Measurements from ENCODE around the gene LEF1. TPM values are rescaled to one million over a fixed set of nuclear protein-coding genes. Genes with fewer than 3 reads are reported as not detected.

The LEF1 gene
- total RNA-seq, 1 donor from 2014 or later, result 1.1 TPM

DNA sequence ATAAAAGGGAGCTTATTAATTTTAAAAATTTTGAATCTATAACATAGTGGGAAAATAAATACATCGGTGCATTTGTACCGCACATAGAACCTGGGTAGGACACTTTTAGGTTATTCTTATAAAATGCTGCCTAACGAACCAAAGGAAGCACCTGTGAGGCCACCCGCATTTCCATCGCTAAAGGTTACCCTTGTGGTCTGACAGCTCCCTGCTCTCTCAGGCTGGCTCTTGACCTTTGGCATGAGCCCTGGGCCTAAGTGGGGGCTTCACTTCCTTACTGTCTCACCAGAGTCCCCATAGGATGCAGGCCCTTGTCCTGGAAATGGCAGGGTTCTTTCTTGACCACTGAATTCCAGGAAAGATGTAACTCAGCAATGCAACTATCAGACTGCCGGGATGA, 133.0 kb downstream of the LEF1 start:
- Mint-ChIP-seq H3K27me3 (no peaks in the 10 kb centered on the region), H3K4me3 (no peak overlapping the region), H3K36me3 (ENCODE audit: low read depth) (peaks cover 39% of the 10 kb centered on the region), H3K9me3 (no peaks in the 10 kb centered on the region), H3K27ac (no peak overlapping the region), H3K4me1 (peaks cover 12% of the 10 kb centered on the region)
- POLR2A ChIA-PET, result no interaction called here
- ATAC-seq (ENCODE audit: low read depth) (no peak), DNase-seq (no peak)
- TF ChIP-seq CTCF (IDR thresholded peaks at IDR 0.05), result no peak
- intact Hi-C loops (cut with micrococcal nuclease), result no loop called here
- CTCF ChIA-PET, result interaction anchor here (0.6 to 1.8 kb wide), 2 partner anchors 16 to 306 kb away, joined by 4 to 8 read pairs; no protein-coding TSS in a partner anchor

GRCh38 chr4:108034565-108034964, 134.2 kb downstream of the LEF1 start:
- intact Hi-C loops (cut with micrococcal nuclease), result loop anchor here (5.0 kb wide), 1 partner anchor 138 kb away; no protein-coding TSS in a partner anchor
- H3K36me3 Mint-ChIP-seq (ENCODE audit: low read depth), result peaks cover 51% of the 10 kb centered on the region
- H3K9me3 Mint-ChIP-seq, result no peaks in the 10 kb centered on the region
- ATAC-seq (ENCODE audit: low read depth) (no peak), DNase-seq (no peak)
- peaks cover 12% of the 10 kb centered on the region for H3K4me1 Mint-ChIP-seq
- no peak overlapping the region for H3K4me3 Mint-ChIP-seq
- POLR2A ChIA-PET, result no interaction called here
- CTCF ChIA-PET, result no interaction called here
- no peak for TF ChIP-seq CTCF (IDR thresholded peaks at IDR 0.05)
- H3K27ac Mint-ChIP-seq, result no peak overlapping the region
- no peaks in the 10 kb centered on the region for H3K27me3 Mint-ChIP-seq

DNA sequence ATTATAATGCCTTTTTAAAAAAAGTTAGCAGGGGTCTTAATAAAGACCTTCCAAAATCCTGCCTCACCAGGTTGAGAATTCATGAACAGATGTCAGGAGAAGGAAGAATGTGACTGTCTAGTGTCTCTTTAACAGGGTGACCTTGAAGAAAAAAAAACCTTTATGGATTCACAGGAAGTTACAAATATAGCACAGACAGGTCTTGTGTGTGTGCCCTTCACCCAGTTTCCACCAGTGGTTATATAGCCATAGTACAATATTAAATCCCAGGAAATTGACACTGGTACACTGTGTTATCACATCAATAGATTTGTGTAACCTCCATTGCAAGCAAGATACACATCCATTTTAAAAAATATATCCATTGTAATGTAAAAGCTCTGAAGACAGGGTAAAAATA, 135.4 kb downstream of the LEF1 start:
- ATAC-seq (ENCODE audit: low read depth) (no peak), DNase-seq (no peak)
- H3K9me3 Mint-ChIP-seq, result no peaks in the 10 kb centered on the region
- ChIA-PET POLR2A (no interaction called here), CTCF (interaction anchor here (3.6 kb wide), 1 partner anchor 539 kb away, joined by 17 read pairs; no protein-coding TSS in a partner anchor)
- H3K36me3 Mint-ChIP-seq (ENCODE audit: low read depth), result peaks cover 62% of the 10 kb centered on the region
- H3K4me1 Mint-ChIP-seq, result peaks cover 12% of the 10 kb centered on the region
- no peak overlapping the region for H3K4me3 Mint-ChIP-seq
- intact Hi-C loops (cut with micrococcal nuclease), result loop anchor here (5.0 kb wide), 1 partner anchor 139 kb away; no protein-coding TSS in a partner anchor
- H3K27ac Mint-ChIP-seq, result no peak overlapping the region
- no peaks in the 10 kb centered on the region for H3K27me3 Mint-ChIP-seq
- no peak for TF ChIP-seq CTCF (IDR thresholded peaks at IDR 0.05)

DNA sequence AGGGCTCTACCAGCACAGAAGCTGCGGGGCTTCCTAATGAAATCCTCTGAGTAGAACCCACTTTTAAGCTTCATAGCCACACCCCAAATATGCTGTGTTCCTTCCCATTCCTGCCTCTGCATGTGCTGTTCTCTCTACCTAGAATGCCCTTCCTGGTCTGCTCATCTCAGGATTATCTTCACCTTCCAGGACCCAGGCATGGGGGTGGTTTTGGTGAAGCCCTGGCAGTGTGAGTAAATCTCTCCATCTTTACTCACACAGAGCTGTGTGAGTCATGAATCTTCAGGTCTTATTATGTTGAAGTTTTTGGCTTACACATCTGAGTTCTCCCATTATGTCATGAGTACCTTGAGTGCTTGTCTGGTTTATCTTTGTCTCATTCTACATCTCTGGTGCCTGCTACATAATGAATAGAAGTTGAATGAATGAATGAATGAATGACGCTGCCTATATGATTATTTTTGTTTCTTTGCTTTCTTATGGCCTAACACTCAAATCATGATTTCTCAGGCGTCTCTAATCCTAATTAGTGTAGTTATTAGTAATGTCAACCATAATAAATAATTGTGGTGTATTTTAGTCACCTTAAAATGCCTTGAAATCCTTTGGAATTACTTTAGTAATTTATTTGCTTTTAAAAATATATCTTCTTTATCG, 137.2 kb downstream of the LEF1 start:
- ChIA-PET POLR2A (no interaction called here), CTCF (interaction anchor here (3.6 kb wide), 1 partner anchor 540 kb away, joined by 17 read pairs; no protein-coding TSS in a partner anchor)
- Mint-ChIP-seq H3K9me3 (no peaks in the 10 kb centered on the region), H3K36me3 (ENCODE audit: low read depth) (peaks cover 79% of the 10 kb centered on the region), H3K4me3 (no peak overlapping the region), H3K27ac (no peak overlapping the region), H3K4me1 (peaks cover 12% of the 10 kb centered on the region), H3K27me3 (no peaks in the 10 kb centered on the region)
- intact Hi-C loops (cut with micrococcal nuclease), result loop anchor here (5.0 kb wide), 1 partner anchor 141 kb away; no protein-coding TSS in a partner anchor
- ATAC-seq (ENCODE audit: low read depth), result no peak
- TF ChIP-seq CTCF (IDR thresholded peaks at IDR 0.05), result no peak
- DNase-seq, result no peak

DNA sequence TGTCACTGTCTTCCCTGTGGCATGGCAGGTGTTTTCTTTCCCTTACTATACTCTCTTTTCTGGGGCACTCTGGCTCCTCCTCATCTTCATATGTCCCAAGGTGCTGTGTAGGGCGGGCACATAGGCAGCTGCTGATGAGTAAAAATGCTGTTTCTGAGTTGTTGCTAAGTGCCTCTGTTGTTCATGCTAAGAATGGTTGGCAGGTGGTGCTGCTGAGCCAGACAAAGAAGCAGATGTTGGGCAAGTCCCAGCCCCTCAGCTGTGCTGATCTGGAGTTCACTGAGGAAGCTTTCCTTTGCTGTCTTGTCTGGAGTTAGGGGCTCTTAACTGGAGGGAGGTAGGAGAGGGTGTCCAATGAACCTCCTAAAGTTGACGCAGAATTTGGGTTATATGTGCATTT, 138.4 kb downstream of the LEF1 start:
- H3K4me3 Mint-ChIP-seq, result no peak overlapping the region
- intact Hi-C loops (cut with micrococcal nuclease), result loop anchor here (1.0 to 5.0 kb wide), 2 partner anchors 142 to 542 kb away; no protein-coding TSS in a partner anchor
- ATAC-seq (ENCODE audit: low read depth) (no peak), DNase-seq (no peak)
- no peak overlapping the region for H3K27ac Mint-ChIP-seq
- no peak for TF ChIP-seq CTCF (IDR thresholded peaks at IDR 0.05)
- no peaks in the 10 kb centered on the region for H3K9me3 Mint-ChIP-seq
- ChIA-PET CTCF (interaction anchor here (1.3 to 3.6 kb wide), 2 partner anchors 11 to 542 kb away, joined by 5 to 17 read pairs; no protein-coding TSS in a partner anchor), POLR2A (no interaction called here)
- peaks cover 83% of the 10 kb centered on the region for H3K36me3 Mint-ChIP-seq (ENCODE audit: low read depth)
- H3K27me3 Mint-ChIP-seq, result no peaks in the 10 kb centered on the region
- peaks cover 3% of the 10 kb centered on the region for H3K4me1 Mint-ChIP-seq
